NT2/D1 (cell line): ENCODE measurements around the gene FOXC1.

Source experiments
- YY1 ChIP-seq: IDR thresholded peaks from 2 replicates; pipeline ENCODE4 v1.6.1; 2011; ENCODE audit not compliant: insufficient read length, insufficient read depth
- ZNF274 ChIP-seq: IDR thresholded peaks from 2 replicates; pipeline ENCODE4 v1.6.1; 2011; ENCODE audit warnings: mild to moderate bottlenecking, low read depth, low read length

GRCh38 chr6:1602049-1602713 is 7.5 kb upstream of the FOXC1 start:
- TF ChIP-seq YY1 = no peak
- TF ChIP-seq ZNF274 = no peak
